Activated CD4-positive, alpha-beta memory T cell treated with anti-CD3 and anti-CD28 coated beads, Interleukin-2, amount 10 ng/mL, durations not matched to agents 7 days and 5 days (primary cell): ENCODE measurements around the gene GIMAP7. TPM values are rescaled to one million over a fixed set of nuclear protein-coding genes. Genes with fewer than 3 reads are reported as not detected.
"Not testable (repeated sequence)": the region's sequence is repeated elsewhere in the genome, so short reads cannot be mapped to it uniquely, and the experiment has no call there.

ENCODE experiments used
- CTCF ChIA-PET: fragments of 350-600 bp; sonication (Branson Sonifier 250); formaldehyde crosslinking; loops from one replicate; lab custom pipeline; 2021; ENCODE audit warnings: antibody characterized with exemption, inconsistent platforms; lab: Charles Lee
- POLR2A ChIA-PET: fragments of 350-600 bp; sonication (Branson Sonifier 250); formaldehyde crosslinking; loops from one replicate; lab custom pipeline; 2021; ENCODE audit warnings: antibody characterized with exemption; lab: Charles Lee
- DNase-seq: peaks from one replicate; pipeline ENCODE4 v3.0.0-alpha.2; 2020
- H3K27ac Mint-ChIP-seq: one replicate; pipeline ENCODE4 v1.8.0; 2021; ENCODE audit warnings: mild to moderate bottlenecking, mixed read lengths
- H3K27me3 Mint-ChIP-seq: one replicate; pipeline ENCODE4 v1.8.0; 2021; ENCODE audit warnings: mixed read lengths
- H3K36me3 Mint-ChIP-seq: one replicate; pipeline ENCODE4 v1.8.0; 2021; ENCODE audit warnings: low read depth, mixed read lengths
- H3K4me1 Mint-ChIP-seq: one replicate; pipeline ENCODE4 v1.8.0; 2021; ENCODE audit warnings: mixed read lengths
- H3K4me3 Mint-ChIP-seq: one replicate; pipeline ENCODE4 v1.8.0; 2021; ENCODE audit warnings: mild to moderate bottlenecking, mixed read lengths
- H3K9me3 Mint-ChIP-seq: one replicate; pipeline ENCODE4 v1.8.0; 2021; ENCODE audit warnings: mixed read lengths
- total RNA-seq, 2 experiments: library from RNA; stranded (reverse); gene quantifications; one replicate each; pipeline ENCODE4 v1.2.3, GENCODE V29; 2021

GIMAP7 gene
- total RNA-seq, 2 experiments from 2014 or later: 169 to 171 TPM

- ChIA-PET POLR2A (interaction anchor here (0.7 to 13.0 kb wide), 24 partner anchors 11 to 274 kb away, joined by 3 to 192 read pairs (median 8); partner anchors contain the start of genes ACTR3C, GIMAP1, GIMAP2 and GIMAP4), CTCF (interaction anchor here (1.0 to 2.0 kb wide), 12 partner anchors 8 to 275 kb away, joined by 3 to 12 read pairs (median 5); partner anchors contain the start of gene GIMAP7)
- Mint-ChIP-seq H3K27me3 (no peaks in the 10 kb centered on the region), H3K9me3 (peaks cover 4% of the 10 kb centered on the region), H3K4me3 (peak overlapping the region; percentile 81), H3K36me3 (peaks cover 49% of the 10 kb centered on the region), H3K27ac (peak overlapping the region; percentile 99), H3K4me1 (peaks cover 93% of the 10 kb centered on the region)
- DNase-seq: no peak
These were observed 32.8 kb upstream of the GIMAP7 start for GRCh38 chr7:150481922-150482321.

GRCh38 chr7:150483514-150483913 is 31.2 kb upstream of the GIMAP7 start:
- H3K9me3 Mint-ChIP-seq, DNase-seq, H3K27me3 Mint-ChIP-seq: not testable (repeated sequence)
- Mint-ChIP-seq H3K27ac (peak overlapping the region; percentile 99), H3K36me3 (peaks cover 37% of the 10 kb centered on the region), H3K4me1 (peaks cover 81% of the 10 kb centered on the region), H3K4me3 (peak overlapping the region; percentile 61)
- CTCF ChIA-PET: interaction anchor here (0.9 to 1.2 kb wide), 2 partner anchors 28 to 31 kb away, joined by 4 read pairs; partner anchors contain the start of gene GIMAP7
- POLR2A ChIA-PET: interaction anchor here (1.1 to 5.7 kb wide), 8 partner anchors 19 to 258 kb away, joined by 3 to 86 read pairs (median 6); partner anchors contain the start of genes GIMAP1, GIMAP4, GIMAP7 and GIMAP8

- not testable (repeated sequence) for DNase-seq, H3K9me3 Mint-ChIP-seq, H3K27me3 Mint-ChIP-seq
- peaks cover 76% of the 10 kb centered on the region for H3K4me1 Mint-ChIP-seq
- H3K4me3 Mint-ChIP-seq: peak overlapping the region; percentile 61
- peak overlapping the region; percentile 99 for H3K27ac Mint-ChIP-seq
- H3K36me3 Mint-ChIP-seq: peaks cover 32% of the 10 kb centered on the region
- ChIA-PET CTCF (interaction anchor here (0.9 to 1.2 kb wide), 2 partner anchors 28 to 30 kb away, joined by 4 read pairs; partner anchors contain the start of gene GIMAP7), POLR2A (interaction anchor here (1.1 to 4.5 kb wide), 9 partner anchors 18 to 257 kb away, joined by 3 to 86 read pairs (median 4); partner anchors contain the start of genes GIMAP1, GIMAP4, GIMAP7 and GIMAP8)
These were observed 30.6 kb upstream of the GIMAP7 start for GRCh38 chr7:150484071-150484470.

- H3K4me3 Mint-ChIP-seq: no peak overlapping the region
- H3K27me3 Mint-ChIP-seq: no peaks in the 10 kb centered on the region
- peaks cover 57% of the 10 kb centered on the region for H3K4me1 Mint-ChIP-seq
- CTCF ChIA-PET: no interaction called here
- H3K36me3 Mint-ChIP-seq: peaks cover 35% of the 10 kb centered on the region
- POLR2A ChIA-PET: interaction anchor here (0.7 kb wide), 1 partner anchor 24 kb away, joined by 4 read pairs; no protein-coding TSS in a partner anchor
- H3K9me3 Mint-ChIP-seq: peaks cover 20% of the 10 kb centered on the region
- DNase-seq: no peak
- no peak overlapping the region for H3K27ac Mint-ChIP-seq
These were observed 27.0 kb upstream of the GIMAP7 start for GRCh38 chr7:150487625-150488024.

GRCh38 chr7:150489782-150490181 is 24.9 kb upstream of the GIMAP7 start:
- H3K4me3 Mint-ChIP-seq: no peak overlapping the region
- H3K27ac Mint-ChIP-seq: no peak overlapping the region
- ChIA-PET CTCF (interaction anchor here (1.1 kb wide), 1 partner anchor 9 kb away, joined by 3 read pairs; no protein-coding TSS in a partner anchor), POLR2A (no interaction called here)
- peaks cover 25% of the 10 kb centered on the region for H3K9me3 Mint-ChIP-seq
- peaks cover 33% of the 10 kb centered on the region for H3K36me3 Mint-ChIP-seq
- H3K4me1 Mint-ChIP-seq: peaks cover 37% of the 10 kb centered on the region
- DNase-seq: no peak
- no peaks in the 10 kb centered on the region for H3K27me3 Mint-ChIP-seq

- H3K27me3 Mint-ChIP-seq, H3K4me3 Mint-ChIP-seq, H3K27ac Mint-ChIP-seq, DNase-seq, CTCF ChIA-PET, POLR2A ChIA-PET: not testable (repeated sequence)
- Mint-ChIP-seq H3K36me3 (peaks cover 40% of the 10 kb centered on the region), H3K4me1 (peaks cover 23% of the 10 kb centered on the region), H3K9me3 (peaks cover 36% of the 10 kb centered on the region)
These were observed 21.2 kb upstream of the GIMAP7 start for GRCh38 chr7:150493442-150493841.

GRCh38 chr7:150502519-150502918 is 12.2 kb upstream of the GIMAP7 start:
- ChIA-PET CTCF (interaction anchor here (1.0 to 4.6 kb wide), 11 partner anchors 9 to 516 kb away, joined by 3 to 35 read pairs (median 7); partner anchors contain the start of genes GIMAP7 and GIMAP8), POLR2A (interaction anchor here (0.7 to 4.5 kb wide), 18 partner anchors 9 to 253 kb away, joined by 3 to 108 read pairs (median 4); partner anchors contain the start of genes GIMAP1, GIMAP4, GIMAP7 and GIMAP8)
- no peaks in the 10 kb centered on the region for H3K27me3 Mint-ChIP-seq
- peak; percentile 68 for DNase-seq
- peak overlapping the region; percentile 90 for H3K27ac Mint-ChIP-seq
- H3K36me3 Mint-ChIP-seq: peaks cover 57% of the 10 kb centered on the region
- peak overlapping the region; percentile 29 for H3K4me3 Mint-ChIP-seq
- peaks cover 30% of the 10 kb centered on the region for H3K9me3 Mint-ChIP-seq
- H3K4me1 Mint-ChIP-seq: peaks cover 75% of the 10 kb centered on the region

- Mint-ChIP-seq H3K36me3 (peaks cover 53% of the 10 kb centered on the region), H3K9me3 (peaks cover 25% of the 10 kb centered on the region), H3K27me3 (no peaks in the 10 kb centered on the region), H3K27ac (peak overlapping the region; percentile 90), H3K4me3 (peak overlapping the region; percentile 29), H3K4me1 (peaks cover 79% of the 10 kb centered on the region)
- no peak for DNase-seq
- POLR2A ChIA-PET: interaction anchor here (0.7 to 4.5 kb wide), 20 partner anchors 8 to 252 kb away, joined by 3 to 108 read pairs (median 4); partner anchors contain the start of genes GIMAP1, GIMAP4, GIMAP6 and GIMAP7
- CTCF ChIA-PET: interaction anchor here (1.0 to 4.6 kb wide), 9 partner anchors 8 to 516 kb away, joined by 4 to 35 read pairs (median 7); partner anchors contain the start of genes GIMAP7 and GIMAP8
These were observed 11.5 kb upstream of the GIMAP7 start for GRCh38 chr7:150503155-150503554.

GRCh38 chr7:150503581-150503980 is 11.1 kb upstream of the GIMAP7 start:
- H3K4me1 Mint-ChIP-seq: peaks cover 81% of the 10 kb centered on the region
- H3K27me3 Mint-ChIP-seq: no peaks in the 10 kb centered on the region
- peaks cover 49% of the 10 kb centered on the region for H3K36me3 Mint-ChIP-seq
- H3K9me3 Mint-ChIP-seq: peaks cover 22% of the 10 kb centered on the region
- POLR2A ChIA-PET: interaction anchor here (0.7 to 4.5 kb wide), 13 partner anchors 8 to 252 kb away, joined by 3 to 108 read pairs (median 4); partner anchors contain the start of genes GIMAP4, GIMAP6, GIMAP7 and GIMAP8
- DNase-seq: no peak
- H3K27ac Mint-ChIP-seq: peak overlapping the region; percentile 90
- CTCF ChIA-PET: interaction anchor here (0.8 to 4.6 kb wide), 5 partner anchors 11 to 55 kb away, joined by 3 to 35 read pairs (median 4); partner anchors contain the start of gene GIMAP7
- no peak overlapping the region for H3K4me3 Mint-ChIP-seq

GRCh38 chr7:150507947-150508602 is 6.6 kb upstream of the GIMAP7 start:
- Mint-ChIP-seq H3K9me3 (peaks cover 12% of the 10 kb centered on the region), H3K27me3 (no peaks in the 10 kb centered on the region), H3K4me3 (peak overlapping the region; percentile 60), H3K36me3 (peaks cover 28% of the 10 kb centered on the region), H3K4me1 (peaks cover 90% of the 10 kb centered on the region), H3K27ac (peak overlapping the region; percentile 85)
- ChIA-PET CTCF (interaction anchor here (0.6 to 3.0 kb wide), 3 partner anchors 59 to 249 kb away, joined by 3 to 14 read pairs (median 3); partner anchors contain the start of gene GIMAP8), POLR2A (interaction anchor here (0.9 to 2.9 kb wide), 9 partner anchors 9 to 208 kb away, joined by 3 to 32 read pairs (median 3); partner anchors contain the start of genes GIMAP4 and GIMAP8)
- DNase-seq: no peak

- peaks cover 12% of the 10 kb centered on the region for H3K9me3 Mint-ChIP-seq
- no peak for DNase-seq
- peaks cover 80% of the 10 kb centered on the region for H3K4me1 Mint-ChIP-seq
- no peak overlapping the region for H3K4me3 Mint-ChIP-seq
- CTCF ChIA-PET: interaction anchor here (0.8 to 12.3 kb wide), 6 partner anchors 9 to 244 kb away, joined by 3 to 158 read pairs (median 4); partner anchors contain the start of gene GIMAP8
- H3K36me3 Mint-ChIP-seq: peaks cover 42% of the 10 kb centered on the region
- POLR2A ChIA-PET: interaction anchor here (0.6 to 12.3 kb wide), 7 partner anchors 8 to 244 kb away, joined by 3 to 396 read pairs (median 5); partner anchors contain the start of genes GIMAP4, GIMAP5 and GIMAP8
- H3K27ac Mint-ChIP-seq: peak overlapping the region; percentile 72
- H3K27me3 Mint-ChIP-seq: no peaks in the 10 kb centered on the region
These were observed 3.6 kb upstream of the GIMAP7 start for GRCh38 chr7:150511048-150511447.

GRCh38 chr7:150513758-150514157 is 914 bp upstream of the GIMAP7 start:
- Mint-ChIP-seq H3K9me3 (peaks cover 12% of the 10 kb centered on the region), H3K4me1 (peaks cover 62% of the 10 kb centered on the region), H3K36me3 (peaks cover 59% of the 10 kb centered on the region), H3K27ac (peak overlapping the region; percentile 100), H3K4me3 (peak overlapping the region; percentile 100), H3K27me3 (no peaks in the 10 kb centered on the region)
- POLR2A ChIA-PET: interaction anchor here (1.0 to 12.3 kb wide), 10 partner anchors 10 to 242 kb away, joined by 3 to 396 read pairs (median 36); partner anchors contain the start of genes GIMAP4, GIMAP6 and GIMAP8
- CTCF ChIA-PET: interaction anchor here (1.0 to 12.3 kb wide), 4 partner anchors 10 to 63 kb away, joined by 4 to 158 read pairs (median 21); partner anchors contain the start of gene GIMAP8
- DNase-seq: no peak
